B cell (primary cell): Measurements from ENCODE around the gene TSTD1. TPM values are rescaled to one million over a fixed set of nuclear protein-coding genes. Genes with fewer than 3 reads are reported as not detected.

Source experiments
- ATAC-seq: fragments of 200-7000 bp; cut with Tn5 transposase; one replicate; pipeline ENCODE4 v1.10.0; 2021; ENCODE audit warnings: low read depth, mild to moderate bottlenecking, moderate number of reproducible peaks, moderate library complexity
- CTCF ChIA-PET: fragments of 350-600 bp; sonication (Branson Sonifier 250); formaldehyde crosslinking; loops from one replicate; lab custom pipeline; 2021; ENCODE audit warnings: antibody characterized with exemption, inconsistent platforms; lab: Charles Lee
- POLR2A ChIA-PET: fragments of 350-600 bp; sonication (Branson Sonifier 250); formaldehyde crosslinking; loops from one replicate; lab custom pipeline; 2021; ENCODE audit warnings: antibody characterized with exemption; lab: Charles Lee
- DNase-seq: peaks from one replicate; pipeline ENCODE4 v3.0.0; 2013
- H2AFZ ChIP-seq: 2 replicates; pipeline ENCODE4 v1.6.1; 2012; ENCODE audit warnings: mild to moderate bottlenecking, low read depth, low read length; ENCODE audit not compliant: insufficient read depth, poor library complexity, severe bottlenecking
- H3K27ac ChIP-seq, 2 donors: 1 replicate in 1 of 2; 2 replicates in 1 of 2; pipeline ENCODE4 v1.5.1; 2012 to 2013; ENCODE audit warnings: low read length in 2 of 2, mild to moderate bottlenecking in 2 of 2, moderate library complexity in 1 of 2
- H3K27me3 ChIP-seq, 4 experiments: fragments of 200-600 bp in 1 of 4; sonication (generic) in 1 of 4; replicated peaks in 1 of 4; 1 replicate in 2 of 4; 2 replicates in 2 of 4; pipeline versions ENCODE4 v1.6.1 to v1.7.0; 2013 to 2016; ENCODE audit warnings: low read length in 3 of 4, mild to moderate bottlenecking in 2 of 4, mixed read lengths in 1 of 4, moderate library complexity in 1 of 4; ENCODE audit not compliant: insufficient read depth in 4 of 4, control insufficient read depth in 3 of 4; ENCODE audit errors: control extremely low read depth in 1 of 4
- H3K36me3 ChIP-seq, 2 experiments: replicated peaks in 1 of 2; 1 replicate in 1 of 2; 2 replicates in 1 of 2; pipeline versions ENCODE4 v1.6.1 to v1.7.1; 2013; ENCODE audit warnings: low read length in 1 of 2; ENCODE audit not compliant: insufficient read depth in 2 of 2, control insufficient read depth in 1 of 2; ENCODE audit errors: control extremely low read depth in 1 of 2, extremely low read depth in 1 of 2
- H3K4me1 ChIP-seq, 2 donors: fragments of 200-600 bp in 1 of 2; sonication (generic) in 1 of 2; 1 replicate in 1 of 2; 2 replicates in 1 of 2; pipeline versions ENCODE4 v1.5.1 to v1.6.1; 2013 to 2017; ENCODE audit warnings: low read length in 2 of 2; ENCODE audit not compliant: control insufficient read depth in 2 of 2, insufficient read depth in 2 of 2
- H3K4me2 ChIP-seq: replicated peaks from 2 replicates; pipeline ENCODE3; 2012; ENCODE audit warnings: mild to moderate bottlenecking, low read depth, low read length; ENCODE audit not compliant: poor library complexity, severe bottlenecking
- H3K4me3 ChIP-seq, 5 experiments: fragments of 200-600 bp in 1 of 5; sonication (generic) in 1 of 5; 1 replicate in 3 of 5; 2 replicates in 2 of 5; pipeline versions ENCODE4 v1.5.1 to v1.7.0; 2011 to 2016; ENCODE audit warnings: low read length in 4 of 5, mild to moderate bottlenecking in 4 of 5, low read depth in 2 of 5, control low read depth in 1 of 5, moderate library complexity in 1 of 5; ENCODE audit not compliant: insufficient read depth in 1 of 5; ENCODE audit errors: control extremely low read depth in 1 of 5, extremely low read depth in 1 of 5
- H3K79me2 ChIP-seq: fragments of 200-600 bp; sonication (generic); one replicate; pipeline ENCODE4 v1.6.0; 2016; ENCODE audit warnings: low read length; ENCODE audit not compliant: control insufficient read depth, insufficient read depth
- H3K9ac ChIP-seq: fragments of 200-600 bp; sonication (generic); 2 replicates; pipeline ENCODE4 v1.6.1; 2017; ENCODE audit warnings: mild to moderate bottlenecking, low read length, moderate library complexity
- H3K9me3 ChIP-seq, 3 donors: one replicate each; pipeline versions ENCODE4 v1.6.1 to v1.7.1; 2013; ENCODE audit warnings: low read length in 2 of 3; ENCODE audit not compliant: control insufficient read depth in 2 of 3, insufficient read depth in 1 of 3; ENCODE audit errors: control extremely low read depth in 1 of 3
- H4K20me1 ChIP-seq: 2 replicates; pipeline ENCODE4 v1.6.0; 2012; ENCODE audit warnings: mild to moderate bottlenecking, low read length; ENCODE audit not compliant: insufficient read depth, control insufficient read depth, poor library complexity, severe bottlenecking
- H3K27ac Mint-ChIP-seq: one replicate; pipeline ENCODE4 v1.8.0; 2021; ENCODE audit warnings: mixed read lengths
- H3K27me3 Mint-ChIP-seq: one replicate; pipeline ENCODE4 v1.8.0; 2021; ENCODE audit warnings: mixed read lengths
- H3K4me1 Mint-ChIP-seq: one replicate; pipeline ENCODE4 v1.8.0; 2021; ENCODE audit warnings: mixed read lengths
- H3K4me3 Mint-ChIP-seq: one replicate; pipeline ENCODE4 v1.8.0; 2021; ENCODE audit warnings: mixed read lengths
- H3K9me3 Mint-ChIP-seq: one replicate; pipeline ENCODE4 v1.8.0; 2022; ENCODE audit warnings: mixed read lengths; ENCODE audit not compliant: insufficient read depth
- EZH2 ChIP-seq: IDR thresholded peaks from 2 replicates; pipeline ENCODE4 v1.6.1; 2012; ENCODE audit warnings: borderline replicate concordance, low read depth, mild to moderate bottlenecking, moderate library complexity, low read length; ENCODE audit not compliant: insufficient read depth, poor library complexity, severe bottlenecking
- WGBS: methylation state at CpG from one replicate; pipeline ENCODE4 v1.1.5; 2013; ENCODE audit warnings: missing lambda C conversion rate; ENCODE audit not compliant: insufficient coverage; 5-methylcytosine and 5-hydroxymethylcytosine counted together
- intact Hi-C: fragments of 100-400 bp; cut with micrococcal nuclease; formaldehyde crosslinking; loops from one replicate; pipeline ENCODE4 v1.10.0; 2022
- polyA plus RNA-seq: library from polyadenylated mRNA; depleted of rRNA; stranded (reverse); fragments of >200 nt; gene quantifications from 2 replicates; pipeline ENCODE4 v1.2.3, GENCODE V29; 2012
- total RNA-seq, 2 donors: library from RNA; stranded (reverse); fragments of 120-200 nt in 1 of 2; gene quantifications; 1 replicate in 1 of 2; 2 replicates in 1 of 2; pipeline versions ENCODE4 v1.2.3 to v1.2.4, GENCODE V29; 2013 to 2022
- TF ChIP-seq, protein P1 (sequence below): fragments of 200-600 bp; IDR thresholded peaks from one replicate; pipeline ENCODE4 v1.8.0; 2022; ENCODE audit warnings: antibody characterized with exemption, mild to moderate bottlenecking

The TSTD1 gene
- total and polyA plus RNA-seq, 2 donors (not counting 1 experiment from before 2014, with no cell fraction given), result 85.6 to 242 TPM

DNA sequence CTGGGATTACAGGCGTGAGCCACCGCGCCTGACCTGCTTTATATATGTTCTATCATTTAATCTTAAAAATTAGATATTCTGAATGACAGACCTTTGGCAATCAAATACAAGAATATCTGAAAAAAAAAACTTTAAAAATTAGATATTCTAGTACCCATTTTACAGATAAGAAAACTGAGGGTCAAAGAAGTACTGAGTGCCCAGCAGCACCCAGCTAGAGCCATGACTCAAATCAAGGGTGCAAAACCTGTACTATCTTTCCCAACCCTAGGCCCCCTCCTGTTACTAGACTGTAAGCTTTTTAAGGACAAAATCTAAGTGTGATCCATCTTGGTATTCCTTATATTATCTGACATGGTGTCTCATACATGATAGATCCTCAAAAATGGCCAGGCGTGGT is 22.7 kb upstream of the TSTD1 start:
- H3K27me3 ChIP-seq, result no peaks in the 10 kb centered on the region
- TF ChIP-seq EZH2, result no peak
- TF ChIP-seq, protein P1, sequence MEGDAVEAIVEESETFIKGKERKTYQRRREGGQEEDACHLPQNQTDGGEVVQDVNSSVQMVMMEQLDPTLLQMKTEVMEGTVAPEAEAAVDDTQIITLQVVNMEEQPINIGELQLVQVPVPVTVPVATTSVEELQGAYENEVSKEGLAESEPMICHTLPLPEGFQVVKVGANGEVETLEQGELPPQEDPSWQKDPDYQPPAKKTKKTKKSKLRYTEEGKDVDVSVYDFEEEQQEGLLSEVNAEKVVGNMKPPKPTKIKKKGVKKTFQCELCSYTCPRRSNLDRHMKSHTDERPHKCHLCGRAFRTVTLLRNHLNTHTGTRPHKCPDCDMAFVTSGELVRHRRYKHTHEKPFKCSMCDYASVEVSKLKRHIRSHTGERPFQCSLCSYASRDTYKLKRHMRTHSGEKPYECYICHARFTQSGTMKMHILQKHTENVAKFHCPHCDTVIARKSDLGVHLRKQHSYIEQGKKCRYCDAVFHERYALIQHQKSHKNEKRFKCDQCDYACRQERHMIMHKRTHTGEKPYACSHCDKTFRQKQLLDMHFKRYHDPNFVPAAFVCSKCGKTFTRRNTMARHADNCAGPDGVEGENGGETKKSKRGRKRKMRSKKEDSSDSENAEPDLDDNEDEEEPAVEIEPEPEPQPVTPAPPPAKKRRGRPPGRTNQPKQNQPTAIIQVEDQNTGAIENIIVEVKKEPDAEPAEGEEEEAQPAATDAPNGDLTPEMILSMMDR, result no peak
- no peak overlapping the region for H2AFZ ChIP-seq
- ChIA-PET POLR2A (interaction anchor here (0.8 kb wide), 1 partner anchor 40 kb away, joined by 3 read pairs; no protein-coding TSS in a partner anchor), CTCF (interaction anchor here (1.1 to 2.0 kb wide), 3 partner anchors 15 to 37 kb away, joined by 3 to 6 read pairs (median 4); partner anchors contain the start of gene KLHDC9)
- WGBS, result 80% methylated on average over 1 of the region's 4 CpGs
- no peak overlapping the region for H3K4me3 Mint-ChIP-seq
- no peak overlapping the region for H3K4me2 ChIP-seq
- peaks cover 96% of the 10 kb centered on the region for H3K79me2 ChIP-seq
- no peaks in the 10 kb centered on the region for H3K27me3 Mint-ChIP-seq
- peaks cover 65% of the 10 kb centered on the region for H4K20me1 ChIP-seq
- H3K4me1 ChIP-seq, result peaks cover 20 to 28% of the 10 kb centered on the region in 2 donors
- H3K9me3 ChIP-seq, result no peaks in the 10 kb centered on the region
- intact Hi-C loops, result no loop called here
- H3K4me1 Mint-ChIP-seq, result peaks cover 50% of the 10 kb centered on the region
- H3K36me3 ChIP-seq, result peaks cover 5 to 46% of the 10 kb centered on the region in 2 experiments
- no peak overlapping the region for H3K9ac ChIP-seq
- ATAC-seq, result no peak
- no peak for DNase-seq
- no peak overlapping the region for H3K27ac Mint-ChIP-seq
- H3K27ac ChIP-seq, result no peak overlapping the region
- H3K9me3 Mint-ChIP-seq, result no peaks in the 10 kb centered on the region
- H3K4me3 ChIP-seq, result no peak overlapping the region

DNA sequence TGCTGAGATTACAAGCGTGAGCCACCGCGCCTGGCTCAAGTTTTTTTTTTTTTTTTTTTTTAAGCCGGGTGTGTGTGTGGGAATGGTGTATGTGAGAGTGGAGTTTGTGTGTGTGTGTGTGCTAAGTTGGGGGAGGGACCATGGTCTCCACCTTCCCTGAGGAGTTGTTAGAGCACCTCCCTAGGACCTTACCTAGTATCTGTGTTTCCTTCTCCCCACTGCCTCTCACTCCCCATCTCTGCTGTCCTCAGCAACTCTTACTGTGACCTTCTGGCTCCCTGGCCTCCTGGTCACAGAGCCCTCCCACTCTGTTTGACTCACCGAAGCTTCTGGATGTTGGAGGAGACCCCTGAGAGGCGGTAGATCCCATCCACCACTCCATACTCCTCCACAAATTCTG is 20.5 kb upstream of the TSTD1 start:
- Histone ChIP-seq H3K4me3 (no peak overlapping the region), H3K36me3 (peaks cover 3 to 61% of the 10 kb centered on the region in 2 experiments), H4K20me1 (peaks cover 70% of the 10 kb centered on the region), H3K27ac (peak overlapping the region in 1 of 2 donors; percentile 48), H2AFZ (no peak overlapping the region), H3K27me3 (no peaks in the 10 kb centered on the region), H3K9me3 (no peaks in the 10 kb centered on the region), H3K9ac (no peak overlapping the region), H3K4me2 (no peak overlapping the region), H3K79me2 (peaks cover 93% of the 10 kb centered on the region), H3K4me1 (peaks cover 5 to 11% of the 10 kb centered on the region in 2 donors)
- Mint-ChIP-seq H3K27me3 (no peaks in the 10 kb centered on the region), H3K9me3 (no peaks in the 10 kb centered on the region), H3K27ac (peak overlapping the region; percentile 74), H3K4me1 (peaks cover 42% of the 10 kb centered on the region), H3K4me3 (no peak overlapping the region)
- WGBS, result 83% methylated on average over 1 of the region's 6 CpGs
- TF ChIP-seq, protein P1, result no peak
- no peak for TF ChIP-seq EZH2
- intact Hi-C loops, result no loop called here
- ChIA-PET CTCF (interaction anchor here (0.6 kb wide), 1 partner anchor 357 kb away, joined by 3 read pairs; no protein-coding TSS in a partner anchor), POLR2A (no interaction called here)
- no peak for ATAC-seq
- no peak for DNase-seq
